Tibial nerve (tissue), 4 donors: ENCODE results near the gene MAPK4. TPM values are rescaled to one million over a fixed set of nuclear protein-coding genes. Genes with fewer than 3 reads are reported as not detected.

Experiments
- DNase-seq, 2 donors: peaks; one replicate each; pipeline ENCODE4 v3.0.0-alpha.2; 2019; ENCODE audit warnings: low spot score in 2 of 2
- H3K27ac ChIP-seq, 4 donors: fragments of 200-600 bp; sonication (generic) in 3 of 4; one replicate each; pipeline ENCODE4 v1.5.1; 2017 to 2019; ENCODE audit warnings: mild to moderate bottlenecking in 1 of 4
- H3K27me3 ChIP-seq, 2 donors: fragments of 200-600 bp; sonication (generic) in 1 of 2; one replicate each; pipeline versions ENCODE4 v1.5.1 to v1.6.0; 2017 to 2019
- H3K36me3 ChIP-seq, 3 donors: fragments of 200-600 bp; sonication (generic); one replicate each; pipeline ENCODE4 v1.5.1; 2018 to 2019
- H3K4me1 ChIP-seq, 4 donors: fragments of 200-600 bp; sonication (generic) in 3 of 4; one replicate each; pipeline ENCODE4 v1.5.1; 2017 to 2019
- H3K4me3 ChIP-seq, 4 donors: fragments of 200-600 bp; sonication (generic) in 3 of 4; one replicate each; pipeline ENCODE4 v1.5.1; 2017 to 2019; ENCODE audit warnings: mild to moderate bottlenecking in 1 of 4, moderate library complexity in 1 of 4
- H3K9me3 ChIP-seq, 4 donors: fragments of 200-600 bp; sonication (generic) in 3 of 4; one replicate each; pipeline ENCODE4 v1.5.1; 2017 to 2019
- CTCF ChIP-seq, 5 experiments: fragments of 200-600 bp in 3 of 5; fragments of 450-650 bp in 2 of 5; sonication (generic) in 3 of 5; IDR thresholded peaks; one replicate each; pipeline ENCODE4 v1.5.1; 2016 to 2019; ENCODE audit warnings: antibody characterized with exemption in 5 of 5, mild to moderate bottlenecking in 3 of 5, moderate library complexity in 2 of 5
- EP300 ChIP-seq, 2 donors: sonication (generic); formaldehyde crosslinking; IDR thresholded peaks; one replicate each; pipeline ENCODE4 v1.6.1; 2017; ENCODE audit warnings: antibody characterized with exemption in 2 of 2, mild to moderate bottlenecking in 1 of 2
- POLR2A ChIP-seq, 2 donors: fragments of 450-650 bp; IDR thresholded peaks; one replicate each; pipeline ENCODE4 v1.6.1; 2017; ENCODE audit warnings: antibody characterized with exemption in 2 of 2, mild to moderate bottlenecking in 2 of 2, moderate library complexity in 2 of 2
- WGBS, 2 donors: methylation state at CpG; one replicate each; pipeline ENCODE4 v1.1.5; 2018; 5-methylcytosine and 5-hydroxymethylcytosine counted together
- total RNA-seq, 4 donors: library from RNA; depleted of rRNA; stranded (reverse); fragments of >200 nt; gene quantifications; one replicate each; pipeline ENCODE4 v1.1.0, GENCODE V29; 2016

MAPK4 gene
- total RNA-seq, 4 donors from 2014 or later: 1.4 to 10.8 (median 2.3) TPM

GRCh38 chr18:50742952-50743351 is 183.1 kb downstream of the MAPK4 start:
- no peak for TF ChIP-seq EP300 (IDR thresholded peaks at IDR 0.05)
- no peak for TF ChIP-seq POLR2A (IDR thresholded peaks at IDR 0.05)
- no peak for TF ChIP-seq CTCF (IDR thresholded peaks at IDR 0.05)
- Histone ChIP-seq H3K9me3 (peaks cover 0 to 4% (median 0%) of the 10 kb centered on the region in 4 donors), H3K4me3 (no peak overlapping the region), H3K4me1 (no peaks in the 10 kb centered on the region), H3K27me3 (no peaks in the 10 kb centered on the region), H3K36me3 (no peaks in the 10 kb centered on the region), H3K27ac (no peak overlapping the region)
- no peak for DNase-seq

DNA sequence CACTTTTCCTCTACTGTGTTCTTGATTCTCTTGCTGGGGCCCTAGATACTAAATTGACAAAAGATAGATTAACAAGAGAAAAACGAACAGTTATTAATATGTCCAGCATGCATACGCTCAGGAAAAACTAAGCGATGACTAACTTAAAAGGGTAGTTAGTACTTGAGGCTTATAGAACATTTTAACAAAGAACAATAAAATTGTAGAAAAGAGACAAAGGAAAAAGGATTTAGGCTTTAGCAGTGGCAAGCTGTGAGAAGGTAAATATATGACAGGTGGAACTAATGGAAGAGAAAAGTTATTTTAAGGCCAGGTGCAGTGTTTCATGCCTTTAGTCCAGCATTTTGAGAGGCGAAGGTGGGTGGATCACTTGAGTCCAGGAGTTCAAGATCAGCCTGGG is 184.4 kb downstream of the MAPK4 start:
- TF ChIP-seq EP300 (IDR thresholded peaks at IDR 0.05): no peak
- TF ChIP-seq POLR2A (IDR thresholded peaks at IDR 0.05): no peak
- no peak for TF ChIP-seq CTCF (IDR thresholded peaks at IDR 0.05)
- peaks cover 0 to 9% (median 0%) of the 10 kb centered on the region in 4 donors for H3K9me3 ChIP-seq
- no peak for DNase-seq
- no peaks in the 10 kb centered on the region for H3K27me3 ChIP-seq
- 84 to 85% methylated on average over 4 of the region's 4 CpGs for WGBS, 2 donors
- no peaks in the 10 kb centered on the region for H3K36me3 ChIP-seq
- H3K27ac ChIP-seq: no peak overlapping the region
- H3K4me3 ChIP-seq: no peak overlapping the region
- no peaks in the 10 kb centered on the region for H3K4me1 ChIP-seq

- no peak for DNase-seq
- no peaks in the 10 kb centered on the region for H3K4me1 ChIP-seq
- H3K27ac ChIP-seq: no peak overlapping the region
- H3K9me3 ChIP-seq: peaks cover 0 to 9% (median 0%) of the 10 kb centered on the region in 4 donors
- no peaks in the 10 kb centered on the region for H3K27me3 ChIP-seq
- TF ChIP-seq CTCF (IDR thresholded peaks at IDR 0.05) (no peak), POLR2A (IDR thresholded peaks at IDR 0.05) (no peak), EP300 (IDR thresholded peaks at IDR 0.05) (no peak)
- H3K36me3 ChIP-seq: no peaks in the 10 kb centered on the region
- WGBS, 2 donors: 75 to 78% methylated on average over 5 of the region's 5 CpGs
- H3K4me3 ChIP-seq: no peak overlapping the region
Observed at GRCh38 chr18:50745945-50746344, 186.1 kb downstream of the MAPK4 start.

GRCh38 chr18:50747849-50748242 is 188.0 kb downstream of the MAPK4 start:
- no peak for DNase-seq
- Histone ChIP-seq H3K27ac (no peak overlapping the region), H3K36me3 (no peaks in the 10 kb centered on the region), H3K9me3 (peaks cover 0 to 6% (median 0%) of the 10 kb centered on the region in 4 donors), H3K4me1 (no peaks in the 10 kb centered on the region), H3K4me3 (no peak overlapping the region), H3K27me3 (no peaks in the 10 kb centered on the region)
- TF ChIP-seq EP300 (IDR thresholded peaks at IDR 0.05) (no peak), POLR2A (IDR thresholded peaks at IDR 0.05) (no peak), CTCF (IDR thresholded peaks at IDR 0.05) (no peak)
- 42 to 50% methylated on average over 1 of the region's 1 CpG for WGBS, 2 donors

- TF ChIP-seq POLR2A (IDR thresholded peaks at IDR 0.05): no peak
- TF ChIP-seq EP300 (IDR thresholded peaks at IDR 0.05): no peak
- TF ChIP-seq CTCF (IDR thresholded peaks at IDR 0.05): no peak
- Histone ChIP-seq H3K4me1 (no peaks in the 10 kb centered on the region), H3K27me3 (no peaks in the 10 kb centered on the region), H3K36me3 (no peaks in the 10 kb centered on the region), H3K9me3 (peaks cover 0 to 4% (median 0%) of the 10 kb centered on the region in 4 donors), H3K27ac (no peak overlapping the region), H3K4me3 (no peak overlapping the region)
- no peak for DNase-seq
- WGBS, 2 donors: 23 to 27% methylated on average over 9 of the region's 9 CpGs
Observed at GRCh38 chr18:50748243-50749229, 188.6 kb downstream of the MAPK4 start.
